Measurements from ENCODE around the gene MTNR1A. TPM values are rescaled to one million over a fixed set of nuclear protein-coding genes. Genes with fewer than 3 reads are reported as not detected.

Gene MTNR1A
- total RNA-seq, 1 experiment from 2014 or later = 0.84 TPM

GRCh38 chr4:186497043-186497442, 58.3 kb downstream of the MTNR1A start:
- TF ChIP-seq EZH2phosphoT487 (IDR thresholded peaks at IDR 0.05; ENCODE audit: borderline replicate concordance) (no peak), RAD21 (IDR thresholded peaks at IDR 0.05; ENCODE audit: low read depth) (no peak), CEBPB (IDR thresholded peaks at IDR 0.05; ENCODE audit: low read depth) (no peak), EZH2 (IDR thresholded peaks at IDR 0.05) (no peak), POLR2AphosphoS5 (IDR thresholded peaks at IDR 0.05; ENCODE audit: low read depth, low read length) (no peak)
- TF ChIP-seq, protein P1, sequence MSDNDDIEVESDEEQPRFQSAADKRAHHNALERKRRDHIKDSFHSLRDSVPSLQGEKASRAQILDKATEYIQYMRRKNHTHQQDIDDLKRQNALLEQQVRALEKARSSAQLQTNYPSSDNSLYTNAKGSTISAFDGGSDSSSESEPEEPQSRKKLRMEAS (IDR thresholded peaks at IDR 0.05) = no peak
- TF ChIP-seq, protein P2, sequence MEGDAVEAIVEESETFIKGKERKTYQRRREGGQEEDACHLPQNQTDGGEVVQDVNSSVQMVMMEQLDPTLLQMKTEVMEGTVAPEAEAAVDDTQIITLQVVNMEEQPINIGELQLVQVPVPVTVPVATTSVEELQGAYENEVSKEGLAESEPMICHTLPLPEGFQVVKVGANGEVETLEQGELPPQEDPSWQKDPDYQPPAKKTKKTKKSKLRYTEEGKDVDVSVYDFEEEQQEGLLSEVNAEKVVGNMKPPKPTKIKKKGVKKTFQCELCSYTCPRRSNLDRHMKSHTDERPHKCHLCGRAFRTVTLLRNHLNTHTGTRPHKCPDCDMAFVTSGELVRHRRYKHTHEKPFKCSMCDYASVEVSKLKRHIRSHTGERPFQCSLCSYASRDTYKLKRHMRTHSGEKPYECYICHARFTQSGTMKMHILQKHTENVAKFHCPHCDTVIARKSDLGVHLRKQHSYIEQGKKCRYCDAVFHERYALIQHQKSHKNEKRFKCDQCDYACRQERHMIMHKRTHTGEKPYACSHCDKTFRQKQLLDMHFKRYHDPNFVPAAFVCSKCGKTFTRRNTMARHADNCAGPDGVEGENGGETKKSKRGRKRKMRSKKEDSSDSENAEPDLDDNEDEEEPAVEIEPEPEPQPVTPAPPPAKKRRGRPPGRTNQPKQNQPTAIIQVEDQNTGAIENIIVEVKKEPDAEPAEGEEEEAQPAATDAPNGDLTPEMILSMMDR (IDR thresholded peaks at IDR 0.05 in 2 of 3, conservative IDR thresholded peaks at IDR 0.05 in 1 of 3; ENCODE audit: borderline replicate concordance in 1 of 3, insufficient read depth in 1 of 3, low read depth in 2 of 3, low read length in 2 of 3) = no peak
- RAD21 ChIA-PET (ENCODE audit: low non-redundant PET in 1 of 2, low total read pairs in 2 of 2, uncharacterized antibody in 2 of 2, unreplicated experiment in 2 of 2) = no interaction called here
- Histone ChIP-seq H3K27ac (ENCODE audit: low read depth, low read length) (no peak overlapping the region), H3K9me3 (ENCODE audit: control insufficient read depth in 1 of 2, insufficient read depth in 1 of 2, low read depth in 1 of 2, low read length in 2 of 2) (peaks cover 5 to 15% of the 10 kb centered on the region in 2 experiments; a peak in 2 of 4 replicates), H3K36me3 (ENCODE audit: control insufficient read depth in 1 of 2, insufficient read depth in 2 of 2, low read length in 2 of 2) (no peaks in the 10 kb centered on the region), H3K9ac (ENCODE audit: low read length) (no peak overlapping the region), H4K20me1 (ENCODE audit: insufficient read depth) (no peaks in the 10 kb centered on the region), H3K4me3 (replicated peaks in 1 of 2; ENCODE audit: low read depth in 1 of 2, low read length in 2 of 2) (no peak overlapping the region), H3K79me2 (ENCODE audit: insufficient read depth, low read length) (no peaks in the 10 kb centered on the region), H3K4me2 (ENCODE audit: low read length) (no peak overlapping the region), H3K9me2 (ENCODE audit: insufficient read depth) (no peaks in the 10 kb centered on the region), H3K27me3 (ENCODE audit: insufficient read depth, low read length) (no peaks in the 10 kb centered on the region), H2AFZ (ENCODE audit: low read depth, low read length, poor library complexity, severe bottlenecking) (no peak overlapping the region), H3K4me1 (ENCODE audit: control insufficient read depth in 1 of 2, insufficient read depth in 2 of 2, low read length in 2 of 2) (no peaks in the 10 kb centered on the region)
- BruUV-seq (replicated peaks) = no TSS peak
- intact Hi-C loops (cut with micrococcal nuclease) = no loop called here
- no peak for ATAC-seq
- POLR2A ChIA-PET = no interaction called here
- DNase-seq (ENCODE audit: low read depth, low spot score) = no peak
- CTCF ChIA-PET = no interaction called here

DNA sequence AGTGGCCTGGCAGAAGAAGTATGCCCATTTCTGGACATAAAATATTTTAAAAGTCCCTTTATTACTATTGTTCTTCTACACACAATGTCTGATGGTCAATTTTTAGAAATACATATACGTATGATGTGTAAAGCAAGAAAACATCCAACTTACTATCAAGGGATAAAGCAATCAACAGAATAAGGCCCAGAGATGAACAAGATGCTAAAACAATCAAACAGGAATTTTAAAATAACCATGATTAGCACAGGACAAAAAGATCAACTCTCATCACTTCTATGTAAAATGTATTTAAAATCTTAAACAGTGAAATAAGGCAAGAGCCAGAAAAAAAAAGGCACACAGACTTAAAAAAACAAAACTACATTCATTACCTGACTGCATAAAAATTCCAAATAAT, 60.9 kb downstream of the MTNR1A start:
- no peaks in the 10 kb centered on the region for H4K20me1 ChIP-seq (ENCODE audit: insufficient read depth)
- H3K36me3 ChIP-seq (ENCODE audit: control insufficient read depth in 1 of 2, insufficient read depth in 2 of 2, low read length in 2 of 2) = no peaks in the 10 kb centered on the region
- TF ChIP-seq, protein P1 (IDR thresholded peaks at IDR 0.05) = no peak
- no peak for TF ChIP-seq RAD21 (IDR thresholded peaks at IDR 0.05; ENCODE audit: low read depth)
- no peak for TF ChIP-seq EZH2phosphoT487 (IDR thresholded peaks at IDR 0.05; ENCODE audit: borderline replicate concordance)
- no peak for TF ChIP-seq EGR1 (IDR thresholded peaks at IDR 0.05; ENCODE audit: low read depth)
- TF ChIP-seq SIN3A (IDR thresholded peaks at IDR 0.05; ENCODE audit: low read depth) = no peak
- TF ChIP-seq, protein P2 (IDR thresholded peaks at IDR 0.05 in 2 of 3, conservative IDR thresholded peaks at IDR 0.05 in 1 of 3; ENCODE audit: borderline replicate concordance in 1 of 3, insufficient read depth in 1 of 3, low read depth in 2 of 3, low read length in 2 of 3) = no peak
- TF ChIP-seq REST (IDR thresholded peaks at IDR 0.05; ENCODE audit: low read depth) = no peak
- TF ChIP-seq CEBPB (IDR thresholded peaks at IDR 0.05; ENCODE audit: low read depth) = no peak

More for the DNA sequence above, 60.9 kb downstream of the MTNR1A start:
- RAD21 ChIA-PET (ENCODE audit: low non-redundant PET in 1 of 2, low total read pairs in 2 of 2, uncharacterized antibody in 2 of 2, unreplicated experiment in 2 of 2) = no interaction called here
- H3K4me3 ChIP-seq (replicated peaks in 1 of 2; ENCODE audit: low read depth in 1 of 2, low read length in 2 of 2) = no peak overlapping the region
- ATAC-seq (no peak), DNase-seq (ENCODE audit: low read depth, low spot score) (no peak)
- CTCF ChIA-PET = no interaction called here
- POLR2A ChIA-PET = no interaction called here
- H3K27ac ChIP-seq (ENCODE audit: low read depth, low read length) = no peak overlapping the region
- intact Hi-C loops (cut with micrococcal nuclease) = loop anchor here (1.0 kb wide), 1 partner anchor 75 kb away; no protein-coding TSS in a partner anchor
- H3K79me2 ChIP-seq (ENCODE audit: insufficient read depth, low read length) = no peaks in the 10 kb centered on the region
- peaks cover 5 to 15% of the 10 kb centered on the region in 2 experiments; a peak in 2 of 4 replicates for H3K9me3 ChIP-seq (ENCODE audit: control insufficient read depth in 1 of 2, insufficient read depth in 1 of 2, low read depth in 1 of 2, low read length in 2 of 2)
- H2AFZ ChIP-seq (ENCODE audit: low read depth, low read length, poor library complexity, severe bottlenecking) = no peak overlapping the region
- no peaks in the 10 kb centered on the region for H3K27me3 ChIP-seq (ENCODE audit: insufficient read depth, low read length)
- H3K9ac ChIP-seq (ENCODE audit: low read length) = no peak overlapping the region
- no peaks in the 10 kb centered on the region for H3K9me2 ChIP-seq (ENCODE audit: insufficient read depth)
- no peaks in the 10 kb centered on the region for H3K4me1 ChIP-seq (ENCODE audit: control insufficient read depth in 1 of 2, insufficient read depth in 2 of 2, low read length in 2 of 2)
- no TSS peak for BruUV-seq (replicated peaks)
- H3K4me2 ChIP-seq (ENCODE audit: low read length) = no peak overlapping the region

Data from HCT116 (cell line).